Vagina (tissue), 2 donors: ENCODE measurements around the gene ITGAX. TPM values are rescaled to one million over a fixed set of nuclear protein-coding genes. Genes with fewer than 3 reads are reported as not detected.
"Not testable (repeated sequence)": the region's sequence is repeated elsewhere in the genome, so short reads cannot be mapped to it uniquely, and the experiment has no call there.

Experiments
- DNase-seq, 2 donors: peaks; one replicate each; pipeline ENCODE4 v3.0.0-alpha.2; 2017; ENCODE audit errors: extremely low spot score in 2 of 2
- H3K27ac ChIP-seq: fragments of 200-600 bp; sonication (generic); one replicate; pipeline ENCODE4 v1.5.1; 2019
- H3K27me3 ChIP-seq: fragments of 200-600 bp; sonication (generic); one replicate; pipeline ENCODE4 v1.5.1; 2019
- H3K36me3 ChIP-seq, 2 donors: fragments of 200-600 bp; sonication (generic); one replicate each; pipeline ENCODE4 v1.5.1; 2017 to 2019
- H3K4me1 ChIP-seq: fragments of 200-600 bp; sonication (generic); one replicate; pipeline ENCODE4 v1.5.1; 2019
- H3K4me3 ChIP-seq, 2 donors: fragments of 200-600 bp; sonication (generic); 1 replicate in 1 of 2; 2 replicates in 1 of 2; pipeline ENCODE4 v1.5.1; 2016 to 2019
- H3K9me3 ChIP-seq: fragments of 200-600 bp; sonication (generic); one replicate; pipeline ENCODE4 v1.5.1; 2019
- CTCF ChIP-seq, 3 experiments: fragments of 450-650 bp in 2 of 3; fragments of 200-600 bp in 1 of 3; sonication (generic) in 1 of 3; IDR thresholded peaks; one replicate each; pipeline ENCODE4 v1.5.1; 2017 to 2019; ENCODE audit warnings: antibody characterized with exemption in 3 of 3, mild to moderate bottlenecking in 2 of 3, moderate library complexity in 2 of 3
- POLR2A ChIP-seq, 2 donors: fragments of 450-650 bp; IDR thresholded peaks; one replicate each; pipeline ENCODE4 v1.6.1; 2017; ENCODE audit warnings: antibody characterized with exemption in 2 of 2, mild to moderate bottlenecking in 2 of 2, moderate library complexity in 2 of 2
- POLR2AphosphoS5 ChIP-seq, 2 donors: sonication (generic); formaldehyde crosslinking; IDR thresholded peaks; one replicate each; pipeline ENCODE4 v1.9.0; 2017; ENCODE audit warnings: antibody characterized with exemption in 2 of 2, mild to moderate bottlenecking in 2 of 2, low read depth in 1 of 2; ENCODE audit not compliant: insufficient read depth in 1 of 2
- intact Hi-C: fragments of 100-400 bp; cut with DNase I; formaldehyde crosslinking; loops from one replicate; pipeline ENCODE4 v1.15.1; 2023
- total RNA-seq: library from RNA; depleted of rRNA; stranded (reverse); fragments of >200 nt; gene quantifications from one replicate; pipeline ENCODE4 v1.2.3, GENCODE V29; 2016

Gene ITGAX
- total RNA-seq: 4.4 TPM

GRCh38 chr16:31354394-31355291 is at the start of gene ITGAX:
ITGAX (plus strand) TSS chr16:31355176; CDS start chr16:31355255, 79 bp downstream.
- H3K9me3 ChIP-seq: no peaks in the 10 kb centered on the region
- H3K4me3 ChIP-seq: no peak within 1 kb of the TSS
- H3K27me3 ChIP-seq: no peaks in the 10 kb centered on the region
- intact Hi-C loops: no loop called here
- no peak within 1 kb of the TSS for H3K27ac ChIP-seq
- H3K4me1 ChIP-seq: no peaks in the 10 kb centered on the region
- no peaks in the 10 kb centered on the region for H3K36me3 ChIP-seq
- no peak for TF ChIP-seq CTCF (IDR thresholded peaks at IDR 0.05)
- peak in 1 of 2 donors; percentile 16 for TF ChIP-seq POLR2AphosphoS5 (IDR thresholded peaks at IDR 0.05; ENCODE audit: insufficient read depth in 1 of 2, low read depth in 1 of 2)
- no peak for DNase-seq

- Histone ChIP-seq H3K27ac (no peak overlapping the region), H3K36me3 (no peaks in the 10 kb centered on the region), H3K9me3 (no peaks in the 10 kb centered on the region), H3K4me1 (no peaks in the 10 kb centered on the region), H3K27me3 (no peaks in the 10 kb centered on the region), H3K4me3 (no peak overlapping the region)
- no peak for TF ChIP-seq POLR2A (IDR thresholded peaks at IDR 0.05)
- no peak for TF ChIP-seq POLR2AphosphoS5 (IDR thresholded peaks at IDR 0.05; ENCODE audit: insufficient read depth in 1 of 2, low read depth in 1 of 2)
- no peak for TF ChIP-seq CTCF (IDR thresholded peaks at IDR 0.05)
- intact Hi-C loops: no loop called here
- DNase-seq: no peak
Observed at GRCh38 chr16:31305219-31305618, 49.8 kb upstream of the ITGAX start.

GRCh38 chr16:31308381-31308780 is 46.6 kb upstream of the ITGAX start:
- H3K4me3 ChIP-seq, H3K27ac ChIP-seq, DNase-seq, H3K9me3 ChIP-seq, H3K36me3 ChIP-seq, H3K27me3 ChIP-seq, intact Hi-C loops, H3K4me1 ChIP-seq: not testable (repeated sequence)

- no peaks in the 10 kb centered on the region for H3K36me3 ChIP-seq
- TF ChIP-seq POLR2A (IDR thresholded peaks at IDR 0.05): no peak
- no peak for TF ChIP-seq CTCF (IDR thresholded peaks at IDR 0.05)
- no peak for TF ChIP-seq POLR2AphosphoS5 (IDR thresholded peaks at IDR 0.05; ENCODE audit: insufficient read depth in 1 of 2, low read depth in 1 of 2)
- no peaks in the 10 kb centered on the region for H3K27me3 ChIP-seq
- no peaks in the 10 kb centered on the region for H3K4me1 ChIP-seq
- DNase-seq: no peak
- no peak overlapping the region for H3K4me3 ChIP-seq
- no peak overlapping the region for H3K27ac ChIP-seq
- intact Hi-C loops: no loop called here
- peaks cover 2% of the 10 kb centered on the region for H3K9me3 ChIP-seq
Observed at GRCh38 chr16:31322500-31322899, 32.5 kb upstream of the ITGAX start.

- Histone ChIP-seq H3K36me3 (no peaks in the 10 kb centered on the region), H3K9me3 (peaks cover 2% of the 10 kb centered on the region), H3K4me1 (no peaks in the 10 kb centered on the region), H3K27ac (no peak overlapping the region), H3K4me3 (no peak overlapping the region), H3K27me3 (no peaks in the 10 kb centered on the region)
- no peak for DNase-seq
- no peak for TF ChIP-seq POLR2A (IDR thresholded peaks at IDR 0.05)
- TF ChIP-seq CTCF (IDR thresholded peaks at IDR 0.05): no peak
- no peak for TF ChIP-seq POLR2AphosphoS5 (IDR thresholded peaks at IDR 0.05; ENCODE audit: insufficient read depth in 1 of 2, low read depth in 1 of 2)
- intact Hi-C loops: no loop called here
Observed at GRCh38 chr16:31323959-31324629, 30.9 kb upstream of the ITGAX start.
